HUES64 (cell line): Measurements from ENCODE around the gene KRTAP2-3.
"Not testable (repeated sequence)": the region's sequence is repeated elsewhere in the genome, so short reads cannot be mapped to it uniquely, and the experiment has no call there.

Experiments used
- H3K27ac ChIP-seq: 2 replicates; pipeline ENCODE4 v1.7.0; 2013; ENCODE audit warnings: low read depth, low read length, inconsistent platforms
- H3K27me3 ChIP-seq: 2 replicates; pipeline ENCODE4 v1.6.1; 2013; ENCODE audit warnings: mild to moderate bottlenecking, low read length; ENCODE audit not compliant: insufficient read depth
- H3K36me3 ChIP-seq: 2 replicates; pipeline ENCODE4 v1.6.1; 2013; ENCODE audit warnings: mild to moderate bottlenecking, low read length; ENCODE audit not compliant: insufficient read depth
- H3K4me1 ChIP-seq: 2 replicates; pipeline ENCODE4 v1.6.1; 2013; ENCODE audit warnings: mild to moderate bottlenecking, low read length, moderate library complexity; ENCODE audit not compliant: insufficient read depth
- H3K4me3 ChIP-seq: 2 replicates; pipeline ENCODE4 v1.5.1; 2013; ENCODE audit warnings: mild to moderate bottlenecking, low read length, moderate library complexity
- H3K9ac ChIP-seq: 2 replicates; pipeline ENCODE4 v1.6.1; 2013; ENCODE audit warnings: mild to moderate bottlenecking, low read depth, low read length
- H3K9me3 ChIP-seq: 2 replicates; pipeline ENCODE4 v1.6.1; 2013; ENCODE audit warnings: low read depth, low read length; ENCODE audit not compliant: insufficient read depth
- WGBS: fragments of 150-250, 120-280 bp; methylation state at CpG from one replicate; pipeline ENCODE4 v1.1.7; 2013; ENCODE audit warnings: missing lambda C conversion rate; 5-methylcytosine and 5-hydroxymethylcytosine counted together

Gene KRTAP2-3

GRCh38 chr17:41096055-41096454, 36.1 kb upstream of the KRTAP2-3 start:
- Histone ChIP-seq H3K36me3 (no peaks in the 10 kb centered on the region), H3K4me1 (no peaks in the 10 kb centered on the region), H3K9ac (no peak overlapping the region), H3K4me3 (no peak overlapping the region), H3K27ac (no peak overlapping the region), H3K9me3 (peaks cover 18% of the 10 kb centered on the region; the same call in 1 of the 2 replicates), H3K27me3 (no peaks in the 10 kb centered on the region)
- 96% methylated on average over 7 of the region's 7 CpGs for WGBS

GRCh38 chr17:41088760-41089352, 28.9 kb upstream of the KRTAP2-3 start:
- 79% methylated on average over 3 of the region's 4 CpGs for whole genome bisulfite sequencing
- H3K27me3 ChIP-seq, H3K9ac ChIP-seq, H3K4me1 ChIP-seq, H3K36me3 ChIP-seq, H3K27ac ChIP-seq, H3K4me3 ChIP-seq: not testable (repeated sequence)
- peaks cover 22% of the 10 kb centered on the region; the same call in 1 of the 2 replicates for H3K9me3 ChIP-seq

- 91% methylated on average over 13 of the region's 14 CpGs for WGBS
- H3K9me3 ChIP-seq, H3K4me1 ChIP-seq, H3K27ac ChIP-seq, H3K9ac ChIP-seq, H3K4me3 ChIP-seq, H3K36me3 ChIP-seq, H3K27me3 ChIP-seq: not testable (repeated sequence)
Measured at GRCh38 chr17:41084100-41084856, 24.4 kb upstream of the KRTAP2-3 start, which contains the start of gene KRTAP4-7. KRTAP4-7 (plus strand) TSS chr17:41084150; CDS start chr17:41084207, 57 bp downstream.

GRCh38 chr17:41083427-41083826, 23.5 kb upstream of the KRTAP2-3 start:
- H3K4me1 ChIP-seq, H3K4me3 ChIP-seq, H3K36me3 ChIP-seq, H3K27ac ChIP-seq, H3K9ac ChIP-seq, H3K9me3 ChIP-seq, H3K27me3 ChIP-seq: not testable (repeated sequence)
- WGBS, result 80% methylated on average over 2 of the region's 2 CpGs

GRCh38 chr17:41082626-41083025, 22.7 kb upstream of the KRTAP2-3 start:
- Histone ChIP-seq H3K27ac (no peak overlapping the region), H3K36me3 (no peaks in the 10 kb centered on the region), H3K4me3 (no peak overlapping the region), H3K4me1 (no peaks in the 10 kb centered on the region), H3K27me3 (no peaks in the 10 kb centered on the region), H3K9ac (no peak overlapping the region), H3K9me3 (no peaks in the 10 kb centered on the region)
- 90% methylated on average over 4 of the region's 4 CpGs for WGBS

GRCh38 chr17:41076788-41077187, 16.9 kb upstream of the KRTAP2-3 start:
- Histone ChIP-seq H3K36me3 (no peaks in the 10 kb centered on the region), H3K4me3 (no peak overlapping the region), H3K9me3 (no peaks in the 10 kb centered on the region), H3K9ac (no peak overlapping the region), H3K4me1 (no peaks in the 10 kb centered on the region), H3K27me3 (no peaks in the 10 kb centered on the region), H3K27ac (no peak overlapping the region)

- WGBS, result 92% methylated on average over 2 of the region's 2 CpGs
- no peak overlapping the region for H3K27ac ChIP-seq
- H3K4me3 ChIP-seq, result no peak overlapping the region
- no peaks in the 10 kb centered on the region for H3K36me3 ChIP-seq
- H3K9me3 ChIP-seq, result no peaks in the 10 kb centered on the region
- no peaks in the 10 kb centered on the region for H3K4me1 ChIP-seq
- no peak overlapping the region for H3K9ac ChIP-seq
- no peaks in the 10 kb centered on the region for H3K27me3 ChIP-seq
Measured at GRCh38 chr17:41073676-41074075, 13.8 kb upstream of the KRTAP2-3 start.

- Histone ChIP-seq H3K4me3 (no peak overlapping the region), H3K27ac (no peak overlapping the region), H3K36me3 (no peaks in the 10 kb centered on the region), H3K27me3 (no peaks in the 10 kb centered on the region), H3K9ac (no peak overlapping the region), H3K4me1 (no peaks in the 10 kb centered on the region), H3K9me3 (no peaks in the 10 kb centered on the region)
- WGBS, result 94% methylated on average over 5 of the region's 5 CpGs
Measured at GRCh38 chr17:41071606-41072360, 11.9 kb upstream of the KRTAP2-3 start.

DNA sequence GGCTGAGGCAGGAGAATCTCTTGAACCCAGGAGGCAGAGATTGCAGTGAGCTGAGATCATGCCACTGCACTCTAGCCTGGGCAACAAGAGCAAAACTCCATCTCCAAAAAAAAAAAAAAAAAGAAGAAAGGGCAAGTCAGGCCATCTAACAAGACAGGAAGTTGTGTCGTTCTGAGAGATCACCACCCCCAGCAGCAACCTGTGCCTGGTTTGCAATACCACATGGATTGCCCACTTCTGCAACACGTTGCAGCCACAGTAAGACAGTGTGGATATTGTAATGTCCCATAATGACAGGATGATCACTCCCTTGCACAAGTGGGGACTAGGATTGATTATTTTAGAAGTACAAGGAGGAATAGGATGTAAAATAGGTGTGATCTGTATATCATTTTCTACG, 9.1 kb upstream of the KRTAP2-3 start:
- Histone ChIP-seq H3K4me1 (no peaks in the 10 kb centered on the region), H3K27ac (no peak overlapping the region), H3K9ac (no peak overlapping the region), H3K36me3 (no peaks in the 10 kb centered on the region), H3K27me3 (no peaks in the 10 kb centered on the region), H3K9me3 (no peaks in the 10 kb centered on the region), H3K4me3 (no peak overlapping the region)
- 95% methylated on average over 3 of the region's 3 CpGs for WGBS

DNA sequence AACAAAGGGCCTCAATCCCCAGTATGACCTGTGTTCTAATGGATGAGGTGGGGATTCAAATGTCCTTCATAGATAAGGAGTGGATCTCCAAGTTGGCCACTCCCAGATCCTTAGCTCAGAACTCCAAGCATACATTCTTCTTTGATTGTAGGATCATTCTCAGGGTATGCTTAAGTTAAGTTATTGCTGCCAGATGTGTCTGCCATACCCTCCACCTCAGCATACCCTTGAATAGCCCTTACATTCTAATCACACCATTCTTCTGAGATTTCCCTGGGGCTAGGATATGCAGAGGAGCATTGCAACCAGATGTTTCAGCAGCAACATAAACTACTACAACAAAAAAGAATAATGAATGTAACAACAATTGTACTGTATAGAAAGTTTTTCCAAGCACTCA, 7.4 kb upstream of the KRTAP2-3 start:
- Histone ChIP-seq H3K9ac (no peak overlapping the region), H3K4me3 (no peak overlapping the region), H3K9me3 (no peaks in the 10 kb centered on the region), H3K36me3 (no peaks in the 10 kb centered on the region), H3K27ac (no peak overlapping the region), H3K27me3 (no peaks in the 10 kb centered on the region), H3K4me1 (no peaks in the 10 kb centered on the region)

GRCh38 chr17:41065829-41066624, 6.1 kb upstream of the KRTAP2-3 start, which contains the start of gene KRTAP2-4:
KRTAP2-4 (minus strand) TSS chr17:41065879; CDS start chr17:41065845, 34 bp downstream.
- H3K4me3 ChIP-seq, result no peak within 1 kb of the TSS
- no peaks in the 10 kb centered on the region for H3K9me3 ChIP-seq
- no peaks in the 10 kb centered on the region for H3K36me3 ChIP-seq
- 93% methylated on average over 6 of the region's 6 CpGs for WGBS
- no peaks in the 10 kb centered on the region for H3K4me1 ChIP-seq
- H3K9ac ChIP-seq, result no peak within 1 kb of the TSS
- H3K27me3 ChIP-seq, result no peaks in the 10 kb centered on the region
- H3K27ac ChIP-seq, result no peak within 1 kb of the TSS
